Left ventricle myocardium inferior (tissue), 1 donor: ENCODE measurements around the gene RPP40. TPM values are rescaled to one million over a fixed set of nuclear protein-coding genes. Genes with fewer than 3 reads are reported as not detected.
"Not testable (repeated sequence)": the region's sequence is repeated elsewhere in the genome, so short reads cannot be mapped to it uniquely, and the experiment has no call there.

Source experiments
- DNase-seq: peaks from one replicate; pipeline ENCODE4 v3.0.0-alpha.2; 2020
- H3K27ac ChIP-seq: fragments of 200-600 bp; replicated peaks from 2 replicates; pipeline ENCODE4 v1.8.0; 2021
- H3K27me3 ChIP-seq: fragments of 200-600 bp; 2 replicates; pipeline ENCODE4 v1.8.0; 2021; ENCODE audit warnings: low read depth
- H3K36me3 ChIP-seq: fragments of 200-600 bp; 2 replicates; pipeline ENCODE4 v1.8.0; 2021
- H3K4me1 ChIP-seq: fragments of 200-600 bp; 2 replicates; pipeline ENCODE4 v1.8.0; 2021
- H3K4me3 ChIP-seq: fragments of 200-600 bp; 2 replicates; pipeline ENCODE4 v1.8.0; 2021; ENCODE audit warnings: mild to moderate bottlenecking, moderate library complexity
- H3K9me3 ChIP-seq: fragments of 200-600 bp; replicated peaks from 2 replicates; pipeline ENCODE4 v1.8.0; 2021
- intact Hi-C: fragments of 100-400 bp; cut with micrococcal nuclease; formaldehyde crosslinking; loops from one replicate; pipeline ENCODE4 v1.11.0; 2022
- total RNA-seq: library from RNA; stranded (reverse); fragmentation: NEBNext Ultra II Directional; extraction: Animal tissue kit (Norgen Biotek cat#: 25700); gene quantifications from one replicate; pipeline ENCODE4 v1.2.1, GENCODE V29; 2021
- TF ChIP-seq, protein P1 (sequence below): fragments of 200-600 bp; IDR thresholded peaks from 2 replicates; pipeline ENCODE4 v1.8.0; 2021; ENCODE audit warnings: antibody characterized with exemption, mild to moderate bottlenecking, borderline replicate concordance
- donor health status: DM: no; HTN: yes; CAD: no; lungs with severe emphysema.

The RPP40 gene
- total RNA-seq, 1 donor from 2014 or later, result 2.7 TPM

DNA sequence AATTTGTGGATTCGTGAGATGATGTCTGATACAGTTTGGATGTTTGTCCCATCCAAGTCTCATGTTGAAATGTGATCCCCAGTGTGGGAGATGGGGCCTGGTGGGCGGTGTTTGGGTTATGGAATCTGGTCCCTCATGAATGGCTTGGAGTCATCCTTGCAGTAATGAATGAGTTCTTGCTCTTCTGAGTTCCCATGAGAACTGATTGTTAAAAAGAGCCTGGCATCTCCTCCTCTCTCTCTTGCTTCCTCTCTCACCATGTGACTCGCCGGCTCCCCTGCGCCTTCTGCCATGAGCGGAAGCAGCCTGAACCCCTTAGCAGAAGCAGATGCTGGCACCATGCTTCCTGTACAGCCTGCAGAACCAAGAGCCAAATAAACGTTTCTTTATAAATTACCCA is 30.5 kb upstream of the RPP40 start:
- no peak for DNase-seq
- TF ChIP-seq, protein P1, sequence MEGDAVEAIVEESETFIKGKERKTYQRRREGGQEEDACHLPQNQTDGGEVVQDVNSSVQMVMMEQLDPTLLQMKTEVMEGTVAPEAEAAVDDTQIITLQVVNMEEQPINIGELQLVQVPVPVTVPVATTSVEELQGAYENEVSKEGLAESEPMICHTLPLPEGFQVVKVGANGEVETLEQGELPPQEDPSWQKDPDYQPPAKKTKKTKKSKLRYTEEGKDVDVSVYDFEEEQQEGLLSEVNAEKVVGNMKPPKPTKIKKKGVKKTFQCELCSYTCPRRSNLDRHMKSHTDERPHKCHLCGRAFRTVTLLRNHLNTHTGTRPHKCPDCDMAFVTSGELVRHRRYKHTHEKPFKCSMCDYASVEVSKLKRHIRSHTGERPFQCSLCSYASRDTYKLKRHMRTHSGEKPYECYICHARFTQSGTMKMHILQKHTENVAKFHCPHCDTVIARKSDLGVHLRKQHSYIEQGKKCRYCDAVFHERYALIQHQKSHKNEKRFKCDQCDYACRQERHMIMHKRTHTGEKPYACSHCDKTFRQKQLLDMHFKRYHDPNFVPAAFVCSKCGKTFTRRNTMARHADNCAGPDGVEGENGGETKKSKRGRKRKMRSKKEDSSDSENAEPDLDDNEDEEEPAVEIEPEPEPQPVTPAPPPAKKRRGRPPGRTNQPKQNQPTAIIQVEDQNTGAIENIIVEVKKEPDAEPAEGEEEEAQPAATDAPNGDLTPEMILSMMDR, result no peak

DNA sequence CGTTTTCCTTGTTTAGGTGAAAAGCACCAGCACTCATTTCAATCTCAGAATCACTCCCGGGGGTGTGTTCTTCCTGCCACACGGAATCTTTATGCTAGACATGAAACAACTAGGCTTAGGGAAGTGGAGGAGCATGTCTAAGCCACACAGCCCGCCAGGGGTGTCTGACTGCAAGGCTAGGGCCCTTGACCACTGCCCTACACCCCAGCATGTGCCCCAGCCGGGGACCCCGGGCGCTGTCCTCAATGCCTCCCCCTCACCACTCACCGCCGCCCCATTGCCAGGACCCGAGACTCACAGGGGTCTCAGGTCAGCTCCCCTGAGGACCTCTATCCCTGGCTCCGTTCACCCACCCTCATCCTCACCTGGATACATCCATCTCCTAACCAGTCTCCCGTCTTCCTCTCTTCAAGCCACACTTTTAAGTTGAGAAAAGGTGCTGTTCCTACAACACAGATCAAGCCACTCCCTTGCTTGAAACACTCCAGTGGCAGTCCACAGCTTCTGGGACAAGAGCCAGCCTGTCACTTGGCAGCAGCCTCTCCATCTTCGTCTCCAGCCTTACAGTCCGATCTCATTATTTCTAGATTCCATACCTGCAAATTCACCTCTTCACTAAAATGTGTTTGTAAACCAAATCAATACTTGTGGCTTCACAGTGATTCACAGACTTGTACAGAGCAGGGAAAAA is 29.5 kb upstream of the RPP40 start:
- H3K36me3 ChIP-seq, H3K9me3 ChIP-seq, H3K4me3 ChIP-seq, intact Hi-C loops, H3K4me1 ChIP-seq, H3K27ac ChIP-seq, H3K27me3 ChIP-seq, DNase-seq: not testable (repeated sequence)

More for the DNA sequence above, 30.5 kb upstream of the RPP40 start:
- no peaks in the 10 kb centered on the region for H3K9me3 ChIP-seq
- H3K27ac ChIP-seq, result no peak overlapping the region
- intact Hi-C loops, result no loop called here
- H3K36me3 ChIP-seq, result no peaks in the 10 kb centered on the region
- H3K4me3 ChIP-seq, result no peak overlapping the region
- H3K4me1 ChIP-seq, result no peaks in the 10 kb centered on the region
- no peaks in the 10 kb centered on the region for H3K27me3 ChIP-seq

DNA sequence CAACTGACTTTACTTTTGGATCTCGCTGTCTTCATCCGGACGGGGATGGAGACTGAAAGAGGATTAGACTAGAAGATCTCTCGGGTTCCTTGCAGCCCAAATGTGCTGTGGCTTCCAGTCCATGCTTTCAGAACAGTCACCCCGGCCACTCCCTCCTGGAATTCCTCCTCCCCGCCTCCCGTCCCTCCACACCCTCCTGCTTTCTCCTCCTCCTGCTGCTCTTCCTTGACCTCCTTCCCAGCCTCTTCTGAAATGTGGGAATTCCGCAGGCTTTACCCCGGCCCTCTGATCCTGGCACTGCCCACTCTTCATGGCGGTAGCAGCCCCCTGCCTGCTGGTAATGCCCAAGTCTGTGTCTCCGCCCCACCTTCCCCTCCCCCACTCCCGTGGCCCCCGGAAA is 28.9 kb upstream of the RPP40 start:
- H3K36me3 ChIP-seq, H3K9me3 ChIP-seq, H3K4me1 ChIP-seq, intact Hi-C loops, H3K27ac ChIP-seq, DNase-seq, H3K27me3 ChIP-seq: not testable (repeated sequence)
- peak overlapping the region; percentile 35 for H3K4me3 ChIP-seq

DNA sequence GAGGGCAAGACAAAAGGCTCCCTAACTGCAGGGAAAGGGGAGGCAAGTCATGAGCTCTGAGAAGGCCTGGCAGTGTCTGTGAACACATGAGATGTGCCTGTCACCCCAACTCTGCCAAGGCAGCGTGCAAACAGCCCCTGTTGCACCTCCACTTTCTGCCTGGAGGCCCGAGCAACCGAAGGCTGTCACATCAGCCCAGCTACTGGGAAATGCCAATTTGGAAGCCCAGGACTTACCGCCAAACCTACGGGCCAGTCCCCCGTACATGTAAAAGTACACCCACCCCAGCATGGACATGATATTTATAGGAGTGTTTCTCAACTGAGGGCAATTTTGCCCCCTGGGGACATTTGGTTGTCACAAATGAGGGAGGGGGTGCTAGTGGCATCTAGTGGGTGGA is 27.3 kb upstream of the RPP40 start:
- intact Hi-C loops, result no loop called here
- no peaks in the 10 kb centered on the region for H3K9me3 ChIP-seq
- no peaks in the 10 kb centered on the region for H3K36me3 ChIP-seq
- no peaks in the 10 kb centered on the region for H3K27me3 ChIP-seq
- peaks cover 8% of the 10 kb centered on the region for H3K4me1 ChIP-seq
- no peak for DNase-seq
- H3K27ac ChIP-seq, result no peak overlapping the region
- no peak overlapping the region for H3K4me3 ChIP-seq
- TF ChIP-seq, protein P1, result no peak

DNA sequence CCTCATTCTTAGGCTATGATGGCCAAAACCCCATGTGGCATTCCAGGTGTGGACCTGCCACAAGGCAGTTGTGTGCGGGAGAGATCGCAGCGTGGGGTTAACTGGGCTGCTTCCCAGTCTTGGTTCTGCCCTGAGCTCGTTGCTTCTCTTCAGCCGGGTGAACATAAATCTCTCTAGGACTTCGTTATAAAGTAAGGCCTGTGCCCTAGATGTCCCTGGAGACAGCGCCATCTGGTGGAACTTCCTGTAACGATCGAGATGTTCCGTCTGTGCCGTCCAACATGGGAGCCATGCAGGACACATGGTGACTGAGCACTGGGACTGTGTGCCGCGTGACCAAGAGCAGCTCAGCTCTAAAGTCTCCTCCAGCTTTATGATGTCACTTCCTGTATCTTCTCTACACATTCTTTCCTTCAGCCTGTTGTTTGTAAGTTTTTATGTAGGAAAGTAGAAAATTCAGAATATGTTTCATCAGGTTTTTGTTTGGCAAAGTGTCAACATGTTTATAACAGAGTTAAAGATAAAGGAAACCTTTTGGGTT is 26.8 kb upstream of the RPP40 start:
- no peaks in the 10 kb centered on the region for H3K9me3 ChIP-seq
- TF ChIP-seq, protein P1, result peak; percentile 66
- H3K36me3 ChIP-seq, result no peaks in the 10 kb centered on the region
- H3K27me3 ChIP-seq, result no peaks in the 10 kb centered on the region
- no peak overlapping the region for H3K27ac ChIP-seq
- H3K4me3 ChIP-seq, result no peak overlapping the region
- peaks cover 11% of the 10 kb centered on the region for H3K4me1 ChIP-seq
- intact Hi-C loops, result no loop called here
- peak; percentile 63 for DNase-seq

DNA sequence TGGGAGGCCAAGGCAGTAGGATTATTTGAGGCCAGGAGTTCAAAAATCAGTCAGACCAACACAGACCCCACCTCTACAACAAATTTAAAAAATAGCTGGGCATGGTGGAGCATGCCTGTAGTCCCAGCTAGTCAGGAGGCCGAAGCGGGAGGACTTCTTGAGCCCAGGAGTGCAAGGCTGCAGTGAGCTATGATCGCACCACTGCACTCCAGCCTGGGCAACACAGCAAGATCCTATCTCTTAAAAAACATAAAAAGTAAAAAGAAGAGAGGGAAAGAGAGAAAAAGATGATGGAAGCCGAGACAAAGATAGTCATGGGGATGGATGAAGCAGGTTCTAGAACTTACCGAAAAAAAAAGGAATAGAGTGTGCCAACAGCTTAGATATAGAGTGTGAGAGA is 25.8 kb upstream of the RPP40 start:
- TF ChIP-seq, protein P1, result no peak
- intact Hi-C loops, result no loop called here
- Histone ChIP-seq H3K9me3 (no peaks in the 10 kb centered on the region), H3K36me3 (no peaks in the 10 kb centered on the region), H3K27me3 (no peaks in the 10 kb centered on the region), H3K4me1 (peaks cover 12% of the 10 kb centered on the region), H3K4me3 (no peak overlapping the region), H3K27ac (no peak overlapping the region)
- no peak for DNase-seq
